GM19438 (cell line): ENCODE measurements around the gene TSSK2.
"Not testable (repeated sequence)": the region's sequence is repeated elsewhere in the genome, so short reads cannot be mapped to it uniquely, and the experiment has no call there.

Experiments used
- ATAC-seq: cut with Tn5 transposase; IDR thresholded peaks from one replicate; pipeline ENCODE4 v1.9.1; 2021; ENCODE audit warnings: low read depth; ENCODE audit not compliant: unreplicated experiment

TSSK2 gene

GRCh38 chr22:19138217-19139000 lies 7.3 kb downstream of the TSSK2 start:
- no peak for ATAC-seq

- ATAC-seq, result no peak
Observed at GRCh38 chr22:19139001-19139356, 7.9 kb downstream of the TSSK2 start.

GRCh38 chr22:19139974-19140373 lies 8.9 kb downstream of the TSSK2 start:
- no peak for ATAC-seq

- ATAC-seq, result no peak
Observed at GRCh38 chr22:19142394-19142793, 11.3 kb downstream of the TSSK2 start.

GRCh38 chr22:19143212-19143611 lies 12.1 kb downstream of the TSSK2 start:
- ATAC-seq, result no peak

GRCh38 chr22:19143967-19144400 lies 12.9 kb downstream of the TSSK2 start:
- ATAC-seq, result peak; percentile 8

GRCh38 chr22:19146215-19146968 lies 15.3 kb downstream of the TSSK2 start:
- no peak for ATAC-seq

GRCh38 chr22:19147195-19147780 lies 16.2 kb downstream of the TSSK2 start:
- ATAC-seq, result no peak

GRCh38 chr22:19148417-19149046 lies 17.4 kb downstream of the TSSK2 start:
- no peak for ATAC-seq

GRCh38 chr22:19149047-19149883 lies 18.2 kb downstream of the TSSK2 start:
- ATAC-seq, result no peak

- no peak for ATAC-seq
Observed at GRCh38 chr22:19149991-19150390, 18.9 kb downstream of the TSSK2 start, which contains the start of gene GSC2. TSS of gene GSC2 (minus strand) at chr22:19150292. CDS start at chr22:19150283, 9 bp downstream.

GRCh38 chr22:19150482-19151328 lies 19.6 kb downstream of the TSSK2 start:
- ATAC-seq, result no peak

GRCh38 chr22:19151329-19152191 lies 20.5 kb downstream of the TSSK2 start:
- ATAC-seq, result no peak

GRCh38 chr22:19152942-19153883 lies 22.1 kb downstream of the TSSK2 start:
- no peak for ATAC-seq

- ATAC-seq, result not testable (repeated sequence)
Observed at GRCh38 chr22:19156109-19156508, 25.0 kb downstream of the TSSK2 start.

- not testable (repeated sequence) for ATAC-seq
Observed at GRCh38 chr22:19158649-19159048, 27.5 kb downstream of the TSSK2 start.

- no peak for ATAC-seq
Observed at GRCh38 chr22:19164425-19164824, 33.3 kb downstream of the TSSK2 start.
